ENCODE measurements around the gene CDH26. TPM values are rescaled to one million over a fixed set of nuclear protein-coding genes. Genes with fewer than 3 reads are reported as not detected.

Gene CDH26
- total and polyA plus RNA-seq, 9 of the 15 experiments (the other 6 are each of a cell fraction or from before 2014, with no cell fraction given) = 0.07 to 0.13 (median 0.10) TPM; not detected in 4

DNA sequence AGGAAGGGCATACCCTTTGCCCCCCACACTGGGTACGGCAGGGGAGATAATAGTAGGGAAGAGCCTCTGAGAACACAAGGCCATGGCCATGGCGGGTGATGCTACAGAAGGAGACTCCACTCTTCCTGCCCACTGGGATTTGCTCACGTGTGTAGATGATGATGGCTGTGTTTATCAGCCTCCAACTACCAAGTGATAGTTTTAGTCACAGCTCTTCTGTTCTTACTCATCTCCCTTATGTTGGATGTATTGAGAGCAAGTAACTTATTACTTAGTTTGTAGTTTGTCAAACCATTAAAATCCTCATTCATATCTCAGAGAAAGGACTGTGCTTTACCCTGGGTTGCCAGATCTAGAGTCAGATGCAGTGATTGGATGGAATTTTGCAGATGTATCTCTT, 66.0 kb downstream of the CDH26 start:
- Histone ChIP-seq H2AFZ (ENCODE audit: low read depth, low read length) (no peak overlapping the region), H3K4me2 (ENCODE audit: insufficient read depth, low read length) (no peak overlapping the region), H3K4me3 (no peak overlapping the region), H3K9ac (ENCODE audit: insufficient read depth in 1 of 2, low read depth in 2 of 2, low read length in 2 of 2) (no peak overlapping the region), H3K36me3 (ENCODE audit: control insufficient read depth, insufficient read depth, low read length) (no peaks in the 10 kb centered on the region), H4K20me1 (replicated peaks; ENCODE audit: control insufficient read depth, insufficient read depth, low read length) (no peaks in the 10 kb centered on the region), H3K27ac (ENCODE audit: extremely low read depth, low read depth, low read length) (no peak overlapping the region), H3K9me1 (ENCODE audit: control insufficient read depth, insufficient read depth, low read length) (no peaks in the 10 kb centered on the region), H3K27me3 (ENCODE audit: control insufficient read depth in 2 of 2, insufficient read depth in 2 of 2, low read length in 2 of 2) (no peaks in the 10 kb centered on the region; a peak in 1 of 5 replicates), H3K9me3 (replicated peaks; ENCODE audit: control insufficient read depth, insufficient read depth, low read depth, low read length) (no peaks in the 10 kb centered on the region), H3K4me1 (replicated peaks in 1 of 2; ENCODE audit: control insufficient read depth in 2 of 2, insufficient read depth in 2 of 2, low read length in 2 of 2) (no peaks in the 10 kb centered on the region), H3K79me2 (ENCODE audit: control insufficient read depth, insufficient read depth, low read length) (no peaks in the 10 kb centered on the region)
- TF ChIP-seq ZSCAN29 (IDR thresholded peaks at IDR 0.05) = no peak
- POLR2A ChIA-PET = interaction anchor here (0.7 kb wide), 1 partner anchor 132 kb away, joined by 3 read pairs; no protein-coding TSS in a partner anchor
- intact Hi-C loops (cut with micrococcal nuclease) (no loop called here), in situ Hi-C loops (cut with MboI) (no loop called here)
- CTCF ChIA-PET (ENCODE audit: low intra/inter-chr PET ratio) = no interaction called here
- DNase-seq (ENCODE audit: extremely low read depth in 1 of 4, low spot score in 3 of 4) (no peak), FAIRE-seq (no peak), ATAC-seq (no peak)
- BruUV-seq (replicated peaks) = no TSS peak
- 3% methylated on average over 3 of the region's 3 CpGs for WGBS (ENCODE audit: insufficient coverage, low coverage, missing lambda C conversion rate)

DNA sequence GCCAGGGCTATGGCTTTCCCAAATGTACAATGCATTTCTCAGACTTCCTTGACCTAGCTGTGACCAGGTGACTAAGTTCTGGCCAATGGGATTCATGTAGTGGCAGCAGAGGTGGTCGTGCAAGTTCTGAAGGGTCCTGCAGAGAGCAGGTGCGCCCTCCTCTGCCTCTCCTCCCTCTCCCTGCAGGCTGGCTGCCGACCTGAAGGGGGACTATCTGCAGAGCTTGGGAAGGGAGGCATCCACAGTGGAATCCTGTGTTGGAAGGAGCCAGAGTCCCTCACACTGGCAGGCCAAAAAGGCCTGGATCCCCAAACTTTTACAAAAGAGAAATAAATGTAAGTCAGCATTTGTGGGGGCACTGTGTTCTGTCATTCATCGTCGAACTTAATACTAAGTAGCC, 66.6 kb downstream of the CDH26 start:
- ChIA-PET POLR2A (no interaction called here), CTCF (ENCODE audit: low intra/inter-chr PET ratio) (interaction anchor here (0.6 kb wide), 1 partner anchor 108 kb away, joined by 3 read pairs; no protein-coding TSS in a partner anchor)
- FAIRE-seq (no peak), ATAC-seq (no peak), DNase-seq (ENCODE audit: extremely low read depth in 1 of 4, low spot score in 3 of 4) (no peak)
- Histone ChIP-seq H3K9me1 (ENCODE audit: control insufficient read depth, insufficient read depth, low read length) (no peaks in the 10 kb centered on the region), H3K36me3 (ENCODE audit: control insufficient read depth, insufficient read depth, low read length) (no peaks in the 10 kb centered on the region), H3K4me1 (replicated peaks in 1 of 2; ENCODE audit: control insufficient read depth in 2 of 2, insufficient read depth in 2 of 2, low read length in 2 of 2) (no peaks in the 10 kb centered on the region), H2AFZ (ENCODE audit: low read depth, low read length) (no peak overlapping the region), H3K79me2 (ENCODE audit: control insufficient read depth, insufficient read depth, low read length) (no peaks in the 10 kb centered on the region), H3K9me3 (replicated peaks; ENCODE audit: control insufficient read depth, insufficient read depth, low read depth, low read length) (no peaks in the 10 kb centered on the region), H3K27ac (ENCODE audit: extremely low read depth, low read depth, low read length) (no peak overlapping the region), H3K4me3 (no peak overlapping the region), H3K27me3 (ENCODE audit: control insufficient read depth in 2 of 2, insufficient read depth in 2 of 2, low read length in 2 of 2) (no peaks in the 10 kb centered on the region; a peak in 1 of 5 replicates), H3K4me2 (ENCODE audit: insufficient read depth, low read length) (no peak overlapping the region), H4K20me1 (replicated peaks; ENCODE audit: control insufficient read depth, insufficient read depth, low read length) (no peaks in the 10 kb centered on the region), H3K9ac (ENCODE audit: insufficient read depth in 1 of 2, low read depth in 2 of 2, low read length in 2 of 2) (no peak overlapping the region)
- in situ Hi-C loops (cut with MboI) = no loop called here
- 2% methylated on average over 5 of the region's 5 CpGs for WGBS (ENCODE audit: insufficient coverage, low coverage, missing lambda C conversion rate)
- TF ChIP-seq WHSC1 (IDR thresholded peaks at IDR 0.05; ENCODE audit: low read length) (no peak), ZNF551 (CRISPR knock-in tag; IDR thresholded peaks at IDR 0.05) (no peak), POLR2AphosphoS2 (IDR thresholded peaks at IDR 0.05; ENCODE audit: low read length) (no peak), HNRNPUL1 (IDR thresholded peaks at IDR 0.05; ENCODE audit: low read length) (no peak), COPS2 (conservative IDR thresholded peaks at IDR 0.05) (no peak)
- TF ChIP-seq, protein P1, sequence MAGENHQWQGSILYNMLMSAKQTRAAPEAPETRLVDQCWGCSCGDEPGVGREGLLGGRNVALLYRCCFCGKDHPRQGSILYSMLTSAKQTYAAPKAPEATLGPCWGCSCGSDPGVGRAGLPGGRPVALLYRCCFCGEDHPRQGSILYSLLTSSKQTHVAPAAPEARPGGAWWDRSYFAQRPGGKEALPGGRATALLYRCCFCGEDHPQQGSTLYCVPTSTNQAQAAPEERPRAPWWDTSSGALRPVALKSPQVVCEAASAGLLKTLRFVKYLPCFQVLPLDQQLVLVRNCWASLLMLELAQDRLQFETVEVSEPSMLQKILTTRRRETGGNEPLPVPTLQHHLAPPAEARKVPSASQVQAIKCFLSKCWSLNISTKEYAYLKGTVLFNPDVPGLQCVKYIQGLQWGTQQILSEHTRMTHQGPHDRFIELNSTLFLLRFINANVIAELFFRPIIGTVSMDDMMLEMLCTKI (IDR thresholded peaks at IDR 0.05; ENCODE audit: partially characterized antibody) = no peak
- BruUV-seq (replicated peaks) = no TSS peak
- intact Hi-C loops (cut with micrococcal nuclease) = no loop called here
